GM12873 (cell line): ENCODE data around the gene ACKR1.

Experiments
- TF ChIP-seq, protein P1 (sequence below): IDR thresholded peaks from 2 replicates; pipeline ENCODE4 v1.5.1; 2012; ENCODE audit warnings: low read depth, mild to moderate bottlenecking, moderate library complexity, low read length, control low read depth; ENCODE audit not compliant: insufficient read depth; ENCODE audit errors: missing control alignments

Gene ACKR1

DNA sequence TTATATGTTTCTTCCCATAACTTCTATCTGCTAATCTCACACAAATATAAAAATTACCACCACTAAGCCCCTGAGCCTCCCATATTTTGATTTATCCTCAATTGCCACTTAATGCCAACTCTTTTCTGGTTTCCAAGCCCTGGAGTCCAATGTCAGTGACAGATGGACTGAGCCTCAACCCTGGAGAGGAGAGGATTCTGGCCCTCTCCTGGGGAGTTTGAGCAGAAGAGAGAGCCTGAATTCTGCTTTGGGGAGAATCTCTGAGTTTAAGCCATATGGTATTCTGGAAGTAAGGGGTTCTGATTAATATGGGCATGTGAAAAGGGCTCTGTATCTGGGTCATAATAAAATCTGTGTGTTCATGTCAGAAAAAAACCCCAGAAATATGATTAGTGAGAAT lies 24.8 kb upstream of the ACKR1 start:
- TF ChIP-seq, protein P1, sequence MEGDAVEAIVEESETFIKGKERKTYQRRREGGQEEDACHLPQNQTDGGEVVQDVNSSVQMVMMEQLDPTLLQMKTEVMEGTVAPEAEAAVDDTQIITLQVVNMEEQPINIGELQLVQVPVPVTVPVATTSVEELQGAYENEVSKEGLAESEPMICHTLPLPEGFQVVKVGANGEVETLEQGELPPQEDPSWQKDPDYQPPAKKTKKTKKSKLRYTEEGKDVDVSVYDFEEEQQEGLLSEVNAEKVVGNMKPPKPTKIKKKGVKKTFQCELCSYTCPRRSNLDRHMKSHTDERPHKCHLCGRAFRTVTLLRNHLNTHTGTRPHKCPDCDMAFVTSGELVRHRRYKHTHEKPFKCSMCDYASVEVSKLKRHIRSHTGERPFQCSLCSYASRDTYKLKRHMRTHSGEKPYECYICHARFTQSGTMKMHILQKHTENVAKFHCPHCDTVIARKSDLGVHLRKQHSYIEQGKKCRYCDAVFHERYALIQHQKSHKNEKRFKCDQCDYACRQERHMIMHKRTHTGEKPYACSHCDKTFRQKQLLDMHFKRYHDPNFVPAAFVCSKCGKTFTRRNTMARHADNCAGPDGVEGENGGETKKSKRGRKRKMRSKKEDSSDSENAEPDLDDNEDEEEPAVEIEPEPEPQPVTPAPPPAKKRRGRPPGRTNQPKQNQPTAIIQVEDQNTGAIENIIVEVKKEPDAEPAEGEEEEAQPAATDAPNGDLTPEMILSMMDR, result no peak

DNA sequence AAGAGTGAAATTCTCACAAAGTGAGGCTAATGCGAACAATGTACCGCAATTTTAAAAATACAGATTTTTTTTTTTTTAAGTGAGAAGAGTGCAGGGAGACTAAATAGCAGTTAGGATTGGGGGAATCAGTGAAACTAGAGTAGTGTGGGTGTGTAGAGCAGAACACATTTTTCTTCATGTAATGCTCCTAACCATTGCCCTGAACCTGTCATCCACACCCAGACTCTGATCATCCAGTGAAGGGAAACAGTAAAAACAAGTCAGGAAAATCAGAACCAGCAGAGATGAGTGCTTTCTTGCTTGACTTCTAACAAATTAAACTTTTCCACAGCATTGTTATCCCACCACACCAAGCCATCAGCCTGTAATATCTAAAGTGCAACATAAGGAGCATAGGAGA lies 24.2 kb upstream of the ACKR1 start:
- TF ChIP-seq, protein P1, result no peak

DNA sequence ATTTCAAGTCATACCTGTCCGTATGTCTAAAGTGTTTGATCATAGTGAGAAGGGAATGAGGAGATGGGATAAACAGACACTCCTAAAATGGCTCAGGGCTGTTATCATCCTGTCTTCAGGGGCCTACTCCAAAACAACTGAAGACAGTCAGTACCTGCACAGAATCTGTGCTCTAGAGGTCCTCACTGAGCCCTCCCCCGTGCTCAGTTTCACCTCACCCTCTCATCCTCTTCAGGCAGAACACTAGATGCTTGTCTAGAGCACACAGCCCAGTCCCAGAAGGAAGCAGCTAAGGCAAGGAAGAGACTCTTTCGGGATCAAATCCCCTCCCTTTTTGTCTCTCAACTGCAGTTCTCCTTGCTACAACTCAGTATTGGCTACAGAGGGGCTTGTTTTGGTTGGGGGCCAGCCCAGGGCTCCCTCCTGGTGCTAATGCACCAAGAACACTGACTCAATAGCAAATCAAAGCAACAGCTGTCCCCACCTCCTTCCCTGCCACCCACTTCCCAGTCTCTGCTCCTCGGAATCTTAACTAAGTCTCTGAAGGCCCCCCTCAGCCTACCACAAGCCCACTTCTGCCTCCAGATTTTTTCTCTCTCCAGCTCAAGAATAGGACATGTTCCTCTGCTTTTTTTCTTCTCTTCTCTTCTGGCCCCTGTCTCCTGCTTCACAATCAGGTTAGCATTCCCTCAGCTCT lies 23.2 kb upstream of the ACKR1 start:
- TF ChIP-seq, protein P1, result no peak

DNA sequence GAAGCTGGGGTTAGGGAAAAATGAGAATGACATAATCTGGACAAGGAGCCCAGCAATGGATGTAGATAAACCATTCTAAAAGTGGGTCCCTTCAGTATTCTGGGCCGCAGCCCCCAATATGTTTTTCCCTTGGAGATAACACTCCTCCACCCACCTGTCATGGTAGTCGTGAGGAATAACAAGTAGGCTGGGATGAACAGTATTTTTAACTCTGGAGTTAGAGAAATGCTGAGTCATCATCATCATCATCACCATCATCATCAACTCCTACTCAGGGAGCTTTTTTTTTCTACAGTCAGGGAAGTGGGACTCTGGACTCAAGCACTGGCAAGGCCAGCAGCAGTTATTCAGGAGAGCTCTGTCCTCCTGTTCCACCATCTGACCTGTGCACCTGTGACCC lies 20.5 kb upstream of the ACKR1 start:
- TF ChIP-seq, protein P1, result no peak

DNA sequence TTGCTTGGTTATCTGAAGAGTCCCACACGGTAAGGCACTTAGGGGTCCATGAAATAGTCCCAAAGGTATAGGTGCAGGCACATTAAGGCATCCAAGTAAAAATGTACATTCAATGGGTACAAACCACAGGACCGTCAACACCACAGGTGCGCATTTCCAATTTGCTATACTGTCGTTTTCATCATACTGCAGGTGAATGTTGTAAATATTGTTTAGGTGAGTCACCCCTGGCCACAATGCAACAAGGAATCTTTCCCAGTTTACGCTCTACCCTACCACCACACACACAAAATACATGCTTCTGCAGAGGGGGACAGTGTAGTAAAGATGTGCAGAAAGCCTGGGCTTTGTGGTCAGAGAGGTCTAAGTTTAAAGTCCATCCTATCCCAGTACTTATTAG lies 19.6 kb upstream of the ACKR1 start:
- TF ChIP-seq, protein P1, result no peak

DNA sequence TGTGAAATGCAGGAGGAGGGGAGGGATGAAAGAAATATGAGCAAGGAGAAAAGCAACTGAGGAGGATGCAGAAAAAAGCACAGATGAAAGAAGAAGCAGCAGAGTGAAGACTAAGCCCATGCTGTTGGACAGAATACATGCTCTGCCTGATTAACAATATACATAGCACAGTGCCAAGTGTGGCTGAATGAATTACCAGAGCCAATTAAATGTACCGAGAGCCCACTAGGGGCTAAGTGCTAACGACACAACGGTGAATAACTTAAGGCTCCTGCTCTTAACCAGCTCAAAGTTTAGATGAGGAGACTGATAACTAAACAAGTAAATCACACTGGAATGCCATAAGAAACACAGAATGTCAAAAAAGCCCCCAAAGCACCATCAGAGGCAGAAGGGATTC lies 17.6 kb upstream of the ACKR1 start:
- TF ChIP-seq, protein P1, result no peak

DNA sequence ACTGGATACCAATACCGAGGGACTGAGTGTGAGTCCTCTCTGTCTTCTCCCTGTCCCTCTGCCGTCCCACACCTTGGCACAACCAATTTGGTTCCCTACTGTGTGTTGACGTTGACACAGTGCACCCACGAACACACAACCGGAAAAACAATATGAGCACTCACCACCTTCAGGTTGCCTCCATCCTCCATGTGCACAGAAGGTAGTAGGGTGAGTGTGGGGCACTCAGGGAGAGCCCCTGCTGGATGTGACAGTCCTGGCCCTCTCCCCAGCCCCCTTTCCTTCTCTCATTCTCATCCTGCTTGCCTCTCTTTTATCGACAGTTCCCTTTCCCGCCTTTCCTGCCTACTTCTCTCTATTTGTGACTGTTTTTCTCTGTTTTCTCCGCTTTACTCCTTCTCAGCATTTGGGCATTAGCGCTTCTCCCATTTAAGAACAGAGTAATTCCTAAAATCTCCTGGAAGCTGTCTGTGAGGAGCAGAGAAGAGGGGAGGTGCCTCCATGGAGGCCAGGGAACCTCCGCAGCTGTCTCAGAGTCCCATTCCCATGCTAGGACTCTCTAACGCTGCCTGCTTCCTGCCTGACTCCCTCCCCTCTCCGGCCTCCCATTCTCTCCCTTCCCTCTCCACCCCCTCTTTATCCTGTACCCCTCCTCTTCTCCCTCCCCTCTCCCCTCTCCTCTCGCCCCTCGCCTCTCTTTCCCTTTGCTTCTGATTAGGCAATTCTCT lies 16.9 kb upstream of the ACKR1 start:
- TF ChIP-seq, protein P1, result no peak
